ENCODE data around the gene SLC35G4. TPM values are rescaled to one million over a fixed set of nuclear protein-coding genes. Genes with fewer than 3 reads are reported as not detected.

The SLC35G4 gene
- total and polyA plus RNA-seq, 2 donors (not counting 1 experiment from before 2014, with no cell fraction given): not detected

DNA sequence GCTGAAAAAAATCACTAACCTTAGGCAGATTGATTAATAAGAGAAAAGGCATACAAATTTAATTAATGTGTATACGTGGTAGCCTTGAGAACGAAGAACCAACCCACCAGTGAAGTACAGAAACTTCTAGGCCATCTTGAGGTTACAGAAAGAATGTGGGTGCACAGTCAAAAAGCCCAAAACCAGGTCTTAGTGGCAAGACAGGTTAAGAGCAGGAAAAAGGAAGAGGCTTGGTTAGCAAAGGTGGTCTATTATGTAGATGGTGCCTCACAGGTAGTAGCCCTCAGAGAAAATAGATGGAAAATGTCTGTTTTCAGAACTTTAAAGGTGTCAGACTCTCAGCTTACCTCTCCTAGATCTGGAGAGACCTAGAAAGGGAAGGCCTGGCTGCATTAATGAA, 22.0 kb upstream of the SLC35G4 start:
- ATAC-seq (ENCODE audit: low read depth) (no peak), DNase-seq (no peak)
- Histone ChIP-seq H3K27me3 (replicated peaks in 1 of 4; ENCODE audit: control extremely low read depth in 1 of 4, control insufficient read depth in 3 of 4, insufficient read depth in 4 of 4, low read length in 3 of 4) (no peaks in the 10 kb centered on the region), H3K36me3 (replicated peaks in 1 of 2; ENCODE audit: control extremely low read depth in 1 of 2, control insufficient read depth in 1 of 2, extremely low read depth in 1 of 2, insufficient read depth in 2 of 2, low read length in 1 of 2) (no peaks in the 10 kb centered on the region), H3K4me1 (ENCODE audit: control insufficient read depth in 2 of 2, insufficient read depth in 2 of 2, low read length in 2 of 2) (no peaks in the 10 kb centered on the region), H3K9ac (ENCODE audit: low read length) (no peak overlapping the region), H3K79me2 (ENCODE audit: control insufficient read depth, insufficient read depth, low read length) (no peaks in the 10 kb centered on the region), H2AFZ (ENCODE audit: insufficient read depth, low read depth, low read length, poor library complexity, severe bottlenecking) (no peak overlapping the region), H4K20me1 (ENCODE audit: control insufficient read depth, insufficient read depth, low read length, poor library complexity, severe bottlenecking) (no peaks in the 10 kb centered on the region), H3K9me3 (ENCODE audit: control extremely low read depth in 1 of 3, control insufficient read depth in 2 of 3, insufficient read depth in 1 of 3, low read length in 2 of 3) (no peaks in the 10 kb centered on the region), H3K4me2 (replicated peaks; ENCODE audit: low read depth, low read length, poor library complexity, severe bottlenecking) (no peak overlapping the region), H3K4me3 (ENCODE audit: control extremely low read depth in 1 of 5, extremely low read depth in 1 of 5, insufficient read depth in 1 of 5, low read depth in 2 of 5, low read length in 4 of 5) (no peak overlapping the region), H3K27ac (ENCODE audit: low read length in 2 of 2) (no peak overlapping the region)
- no peak overlapping the region for H3K4me3 Mint-ChIP-seq
- H3K27ac Mint-ChIP-seq: no peak overlapping the region
- POLR2A ChIA-PET: no interaction called here
- H3K9me3 Mint-ChIP-seq (ENCODE audit: insufficient read depth): no peaks in the 10 kb centered on the region
- CTCF ChIA-PET: no interaction called here
- 100% methylated on average over 1 of the region's 2 CpGs for WGBS (ENCODE audit: insufficient coverage)
- no peaks in the 10 kb centered on the region for H3K4me1 Mint-ChIP-seq
- H3K27me3 Mint-ChIP-seq: peaks cover 18% of the 10 kb centered on the region
- TF ChIP-seq, protein P1, sequence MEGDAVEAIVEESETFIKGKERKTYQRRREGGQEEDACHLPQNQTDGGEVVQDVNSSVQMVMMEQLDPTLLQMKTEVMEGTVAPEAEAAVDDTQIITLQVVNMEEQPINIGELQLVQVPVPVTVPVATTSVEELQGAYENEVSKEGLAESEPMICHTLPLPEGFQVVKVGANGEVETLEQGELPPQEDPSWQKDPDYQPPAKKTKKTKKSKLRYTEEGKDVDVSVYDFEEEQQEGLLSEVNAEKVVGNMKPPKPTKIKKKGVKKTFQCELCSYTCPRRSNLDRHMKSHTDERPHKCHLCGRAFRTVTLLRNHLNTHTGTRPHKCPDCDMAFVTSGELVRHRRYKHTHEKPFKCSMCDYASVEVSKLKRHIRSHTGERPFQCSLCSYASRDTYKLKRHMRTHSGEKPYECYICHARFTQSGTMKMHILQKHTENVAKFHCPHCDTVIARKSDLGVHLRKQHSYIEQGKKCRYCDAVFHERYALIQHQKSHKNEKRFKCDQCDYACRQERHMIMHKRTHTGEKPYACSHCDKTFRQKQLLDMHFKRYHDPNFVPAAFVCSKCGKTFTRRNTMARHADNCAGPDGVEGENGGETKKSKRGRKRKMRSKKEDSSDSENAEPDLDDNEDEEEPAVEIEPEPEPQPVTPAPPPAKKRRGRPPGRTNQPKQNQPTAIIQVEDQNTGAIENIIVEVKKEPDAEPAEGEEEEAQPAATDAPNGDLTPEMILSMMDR (IDR thresholded peaks at IDR 0.05): no peak
- no peak for TF ChIP-seq EZH2 (IDR thresholded peaks at IDR 0.05; ENCODE audit: borderline replicate concordance, insufficient read depth, low read depth, low read length, poor library complexity, severe bottlenecking)
- intact Hi-C loops (cut with micrococcal nuclease): no loop called here

DNA sequence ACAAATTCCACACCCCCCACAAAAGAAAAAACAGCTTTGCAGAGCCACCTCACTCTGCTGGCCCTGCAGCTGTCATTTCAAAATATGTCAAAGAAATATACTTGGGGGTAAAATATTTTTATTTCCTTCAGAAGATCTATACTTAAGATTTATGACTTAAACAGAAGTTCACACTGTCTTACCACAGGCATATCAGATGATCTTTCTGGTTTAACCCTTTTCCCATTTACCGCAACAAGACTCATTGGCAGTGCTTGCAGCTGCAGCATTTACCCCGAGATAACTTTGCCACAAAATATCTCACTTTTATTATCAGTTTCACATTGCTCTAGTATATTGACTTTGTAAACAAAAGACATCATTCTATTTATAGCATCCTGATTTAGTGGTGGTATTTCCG, 21.6 kb upstream of the SLC35G4 start:
- intact Hi-C loops (cut with micrococcal nuclease): no loop called here
- Mint-ChIP-seq H3K9me3 (ENCODE audit: insufficient read depth) (no peaks in the 10 kb centered on the region), H3K4me1 (no peaks in the 10 kb centered on the region), H3K27ac (no peak overlapping the region), H3K27me3 (peaks cover 18% of the 10 kb centered on the region), H3K4me3 (no peak overlapping the region)
- ChIA-PET POLR2A (no interaction called here), CTCF (no interaction called here)
- H3K27ac ChIP-seq (ENCODE audit: low read length in 2 of 2): no peak overlapping the region
- no CpG with 5 or more reads among the region's 3 CpGs for WGBS (ENCODE audit: insufficient coverage)
- ATAC-seq (ENCODE audit: low read depth) (no peak), DNase-seq (no peak)
- H3K4me1 ChIP-seq (ENCODE audit: control insufficient read depth in 2 of 2, insufficient read depth in 2 of 2, low read length in 2 of 2): no peaks in the 10 kb centered on the region
- H2AFZ ChIP-seq (ENCODE audit: insufficient read depth, low read depth, low read length, poor library complexity, severe bottlenecking): no peak overlapping the region
- no peaks in the 10 kb centered on the region for H4K20me1 ChIP-seq (ENCODE audit: control insufficient read depth, insufficient read depth, low read length, poor library complexity, severe bottlenecking)
- H3K4me2 ChIP-seq (replicated peaks; ENCODE audit: low read depth, low read length, poor library complexity, severe bottlenecking): no peak overlapping the region
- no peaks in the 10 kb centered on the region for H3K27me3 ChIP-seq (replicated peaks in 1 of 4; ENCODE audit: control extremely low read depth in 1 of 4, control insufficient read depth in 3 of 4, insufficient read depth in 4 of 4, low read length in 3 of 4)
- TF ChIP-seq, protein P1 (IDR thresholded peaks at IDR 0.05): no peak
- TF ChIP-seq EZH2 (IDR thresholded peaks at IDR 0.05; ENCODE audit: borderline replicate concordance, insufficient read depth, low read depth, low read length, poor library complexity, severe bottlenecking): no peak
- H3K79me2 ChIP-seq (ENCODE audit: control insufficient read depth, insufficient read depth, low read length): no peaks in the 10 kb centered on the region
- no peak overlapping the region for H3K4me3 ChIP-seq (ENCODE audit: control extremely low read depth in 1 of 5, extremely low read depth in 1 of 5, insufficient read depth in 1 of 5, low read depth in 2 of 5, low read length in 4 of 5)
- no peak overlapping the region for H3K9ac ChIP-seq (ENCODE audit: low read length)
- H3K36me3 ChIP-seq (replicated peaks in 1 of 2; ENCODE audit: control extremely low read depth in 1 of 2, control insufficient read depth in 1 of 2, extremely low read depth in 1 of 2, insufficient read depth in 2 of 2, low read length in 1 of 2): no peaks in the 10 kb centered on the region
- no peaks in the 10 kb centered on the region for H3K9me3 ChIP-seq (ENCODE audit: control extremely low read depth in 1 of 3, control insufficient read depth in 2 of 3, insufficient read depth in 1 of 3, low read length in 2 of 3)

Measured in B cell (primary cell).